HepG2 (cell line): ENCODE results near the gene MRPL51. TPM values are rescaled to one million over a fixed set of nuclear protein-coding genes. Genes with fewer than 3 reads are reported as not detected.

Experiments used
- ELF3 ChIP-seq: IDR thresholded peaks from 2 replicates; pipeline ENCODE4 v1.6.1; 2016; ENCODE audit warnings: missing genetic modification reagents, missing compliant biosample characterization
- GMEB2 ChIP-seq: IDR thresholded peaks from 2 replicates; pipeline ENCODE4 v1.6.1; 2016; ENCODE audit warnings: missing biosample characterization, missing genetic modification reagents, low read depth
- HBP1 ChIP-seq: IDR thresholded peaks from 2 replicates; pipeline ENCODE4 v1.6.1; 2016; ENCODE audit warnings: low read depth, control low read depth
- HNF4G ChIP-seq, 2 experiments: sonication (generic) in 1 of 2; formaldehyde crosslinking in 1 of 2; IDR thresholded peaks; 2 replicates each; pipeline versions ENCODE4 v1.4.0 to v1.6.1; 2011 to 2020; ENCODE audit warnings: borderline replicate concordance in 2 of 2, low read depth in 2 of 2, mild to moderate bottlenecking in 2 of 2, low read length in 1 of 2, missing genetic modification reagents in 1 of 2, moderate library complexity in 1 of 2
- HNRNPL ChIP-seq: fragments of 200-400 bp; formaldehyde crosslinking; IDR thresholded peaks from 2 replicates; pipeline ENCODE4 v1.6.1; 2017; ENCODE audit warnings: mild to moderate bottlenecking, low read depth, low read length
- HNRNPLL ChIP-seq: fragments of 200-400 bp; formaldehyde crosslinking; IDR thresholded peaks from 2 replicates; pipeline ENCODE4 v1.6.1; 2017; ENCODE audit warnings: mild to moderate bottlenecking, low read depth, low read length; ENCODE audit not compliant: poor library complexity, severe bottlenecking
- MAX ChIP-seq: IDR thresholded peaks from 2 replicates; pipeline ENCODE4 v1.6.1; 2012; ENCODE audit warnings: inconsistent platforms
- PATZ1 ChIP-seq: sonication (generic); formaldehyde crosslinking; IDR thresholded peaks from 2 replicates; pipeline ENCODE4 v1.4.0; 2020; ENCODE audit warnings: missing genetic modification reagents
- PITX1 ChIP-seq: sonication (generic); formaldehyde crosslinking; IDR thresholded peaks from 2 replicates; pipeline ENCODE4 v1.5.1; 2020; ENCODE audit warnings: mild to moderate bottlenecking, missing genetic modification reagents
- PRDM10 ChIP-seq: sonication (generic); formaldehyde crosslinking; IDR thresholded peaks from 2 replicates; pipeline ENCODE4 v1.4.0; 2020; ENCODE audit warnings: low read depth, missing genetic modification reagents
- SNAI1 ChIP-seq: sonication (generic); formaldehyde crosslinking; IDR thresholded peaks from 2 replicates; pipeline ENCODE4 v1.5.0; 2020; ENCODE audit warnings: mild to moderate bottlenecking, missing genetic modification reagents, borderline replicate concordance
- SUZ12 ChIP-seq: fragments of 150-350 bp; IDR thresholded peaks from 2 replicates; pipeline ENCODE4 v1.6.1; 2014; ENCODE audit warnings: low read depth, low read length
- TAF1 ChIP-seq: sonication (generic); formaldehyde crosslinking; IDR thresholded peaks from 2 replicates; pipeline ENCODE4 v1.4.0; 2020; ENCODE audit warnings: missing genetic modification reagents
- TIGD3 ChIP-seq: sonication (generic); formaldehyde crosslinking; IDR thresholded peaks from 2 replicates; pipeline ENCODE4 v1.5.1; 2020; ENCODE audit warnings: mild to moderate bottlenecking, missing genetic modification reagents, borderline replicate concordance
- ZNF10 ChIP-seq: sonication (generic); formaldehyde crosslinking; IDR thresholded peaks from 2 replicates; pipeline ENCODE4 v1.4.0; 2020; ENCODE audit warnings: mild to moderate bottlenecking, low read depth, missing genetic modification reagents, borderline replicate concordance
- ZNF496 ChIP-seq: sonication (generic); formaldehyde crosslinking; IDR thresholded peaks from 2 replicates; pipeline ENCODE4 v1.8.1; 2023; ENCODE audit warnings: mild to moderate bottlenecking, moderate library complexity, missing genetic modification reagents; ENCODE audit not compliant: insufficient replicate concordance
- polyA plus RNA-seq, 8 experiments: library from polyadenylated mRNA; depleted of rRNA in 3 of 8; stranded (reverse) in 7 of 8; unstranded in 1 of 8; fragments of >200 nt; fragmentation: Illumina TruSeq in 4 of 8; extraction: Trizol in 4 of 8; gene quantifications; 2 replicates each; pipeline versions ENCODE4 v1.2.1 to v1.2.3, GENCODE V29; 2011 to 2016; ENCODE audit warnings: low read depth in 4 of 8, missing spikeins in 1 of 8, mixed read lengths in 1 of 8; ENCODE audit not compliant: insufficient read depth in 1 of 8
- total RNA-seq, 5 experiments: library from RNA; depleted of rRNA; stranded (reverse); fragments of >200 nt; fragmentation: Illumina TruSeq; extraction: Trizol; gene quantifications; 2 replicates each; pipeline ENCODE4 v1.2.3, GENCODE V29; 2016; ENCODE audit warnings: low read depth in 1 of 5

MRPL51 gene
- total and polyA plus RNA-seq, 2 of the 13 experiments (the other 11 are each of a cell fraction or from before 2014, with no cell fraction given): 64.8 to 278 TPM

- TF ChIP-seq TIGD3 (CRISPR knock-in tag) (peak; percentile 79; the same call in 1 of the 2 replicates), ELF3 (0 out of 2 replicates have a peak, but pooled peaks have one; percentile 46), HNF4G (IDR thresholded peaks at IDR 0.05; ENCODE audit: borderline replicate concordance, low read depth, low read length) (peak; percentile 75), HNF4G (CRISPR knock-in tag; IDR thresholded peaks at IDR 0.05; ENCODE audit: borderline replicate concordance, low read depth) (peak; percentile 42), PRDM10 (CRISPR knock-in tag) (0 out of 2 replicates have a peak, but pooled peaks have one; percentile 36), TAF1 (CRISPR knock-in tag) (peak; percentile 57), ZNF10 (no peak), PATZ1 (CRISPR knock-in tag) (peak; percentile 15; the same call in 1 of the 2 replicates), HNRNPL (no peak), ZNF496 (no peak), HBP1 (CRISPR knock-in tag) (peak; percentile 58; the same call in 1 of the 2 replicates), PITX1 (CRISPR knock-in tag) (peak; percentile 89; the same call in 1 of the 2 replicates), HNRNPLL (no peak), SUZ12 (no peak), SNAI1 (CRISPR knock-in tag) (no peak), GMEB2 (no peak), MAX (peak; percentile 74)
Measured at GRCh38 chr12:6532051-6532926, 39.2 kb upstream of the MRPL51 start (continued).
